IgD-negative memory B cell (primary cell): ENCODE measurements around the gene NPM1. TPM values are rescaled to one million over a fixed set of nuclear protein-coding genes. Genes with fewer than 3 reads are reported as not detected.
A peak's percentile ranks its signal among the peaks of the same experiment; 100 is the strongest.
"Not testable (repeated sequence)": the region's sequence is repeated elsewhere in the genome, so short reads cannot be mapped to it uniquely, and the experiment has no call there.

Source experiments
- H3K27ac Mint-ChIP-seq, 3 donors: one replicate each; pipeline ENCODE4 v1.8.0; 2020 to 2022; ENCODE audit warnings: mild to moderate bottlenecking in 3 of 3, mixed read lengths in 3 of 3, moderate library complexity in 1 of 3
- H3K27me3 Mint-ChIP-seq: one replicate; pipeline ENCODE4 v1.8.0; 2021; ENCODE audit warnings: mixed read lengths
- H3K36me3 Mint-ChIP-seq: one replicate; pipeline ENCODE4 v1.8.0; 2020; ENCODE audit warnings: mild to moderate bottlenecking, mixed read lengths
- H3K4me1 Mint-ChIP-seq, 3 donors: one replicate each; pipeline ENCODE4 v1.8.0; 2020 to 2022; ENCODE audit warnings: mixed read lengths in 3 of 3, mild to moderate bottlenecking in 1 of 3
- H3K4me3 Mint-ChIP-seq, 4 donors: one replicate each; pipeline ENCODE4 v1.8.0; 2020 to 2022; ENCODE audit warnings: mild to moderate bottlenecking in 4 of 4, mixed read lengths in 4 of 4, moderate library complexity in 3 of 4
- H3K9me3 Mint-ChIP-seq, 3 donors: one replicate each; pipeline ENCODE4 v1.8.0; 2020 to 2021; ENCODE audit warnings: mixed read lengths in 3 of 3, mild to moderate bottlenecking in 1 of 3
- polyA plus RNA-seq: library from polyadenylated mRNA; unstranded; fragments of 300-500 nt; fragmentation: Illumina TruSeq; gene quantifications from one replicate; pipeline ENCODE4 v1.2.3, GENCODE V29; 2021

Gene NPM1
- polyA plus RNA-seq, 1 donor from 2014 or later, result 715 TPM

DNA sequence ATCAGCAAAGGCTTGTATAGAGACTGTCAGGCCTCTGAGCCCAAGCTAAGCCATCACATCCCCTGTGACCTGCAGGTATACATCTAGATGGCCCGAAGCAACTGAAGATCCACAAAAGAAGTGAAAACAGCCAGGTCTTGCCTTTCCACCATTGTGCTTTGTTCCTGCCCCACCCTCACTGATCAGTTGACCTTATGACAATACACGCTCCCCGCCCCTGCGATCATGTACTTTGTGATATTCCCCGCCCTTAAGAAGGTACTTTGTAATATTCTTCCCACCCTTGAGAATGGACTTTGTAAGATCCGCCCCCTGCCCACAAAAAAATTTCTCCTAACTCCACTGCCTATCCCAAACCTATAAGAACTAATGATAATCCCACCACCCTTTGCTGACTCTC is 18.6 kb upstream of the NPM1 start:
- H3K4me3 Mint-ChIP-seq, result peak overlapping the region in 1 of 4 donors; percentile 69
- peaks cover 0 to 2% (median under 1%) of the 10 kb centered on the region in 3 donors for H3K4me1 Mint-ChIP-seq
- H3K27ac Mint-ChIP-seq, result no peak overlapping the region
- no peaks in the 10 kb centered on the region for H3K9me3 Mint-ChIP-seq
- H3K36me3 Mint-ChIP-seq, result peaks cover 2% of the 10 kb centered on the region
- H3K27me3 Mint-ChIP-seq, result peaks cover 19% of the 10 kb centered on the region

- Mint-ChIP-seq H3K27me3 (peaks cover 19% of the 10 kb centered on the region), H3K36me3 (peaks cover 2% of the 10 kb centered on the region), H3K4me3 (no peak overlapping the region), H3K9me3 (no peaks in the 10 kb centered on the region), H3K27ac (no peak overlapping the region), H3K4me1 (peaks cover 0 to 2% (median 0%) of the 10 kb centered on the region in 3 donors)
Observed at GRCh38 chr5:171369898-171370297, 17.8 kb upstream of the NPM1 start.

DNA sequence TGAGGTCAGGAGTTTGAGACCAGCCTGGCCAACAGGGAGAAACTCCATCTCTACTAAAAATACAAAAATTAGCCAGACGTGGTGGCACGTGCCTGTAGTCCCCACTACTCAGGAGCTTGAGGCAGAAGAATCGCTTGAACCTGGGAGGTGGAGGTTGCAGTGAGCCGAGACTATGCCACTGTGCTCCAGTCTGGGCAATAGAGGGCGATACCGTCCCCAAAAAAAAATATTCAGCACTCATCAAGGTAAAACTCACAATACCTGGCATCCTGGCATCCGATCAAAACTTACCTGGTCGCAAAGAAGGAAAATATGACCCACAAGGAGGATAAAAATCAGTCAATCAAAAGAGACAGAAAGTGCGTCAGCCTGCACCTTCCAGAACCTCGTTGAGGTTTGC is 16.8 kb upstream of the NPM1 start:
- not testable (repeated sequence) for H3K9me3 Mint-ChIP-seq, H3K4me3 Mint-ChIP-seq, H3K36me3 Mint-ChIP-seq, H3K4me1 Mint-ChIP-seq, H3K27ac Mint-ChIP-seq
- peaks cover 17% of the 10 kb centered on the region for H3K27me3 Mint-ChIP-seq

- peaks cover 2% of the 10 kb centered on the region for H3K36me3 Mint-ChIP-seq
- H3K4me3 Mint-ChIP-seq, result no peak overlapping the region
- H3K27me3 Mint-ChIP-seq, result peaks cover 17% of the 10 kb centered on the region
- H3K9me3 Mint-ChIP-seq, result no peaks in the 10 kb centered on the region
- no peak overlapping the region for H3K27ac Mint-ChIP-seq
- H3K4me1 Mint-ChIP-seq, result peaks cover 0 to 2% (median 0%) of the 10 kb centered on the region in 3 donors
Observed at GRCh38 chr5:171371326-171371725, 16.3 kb upstream of the NPM1 start.

DNA sequence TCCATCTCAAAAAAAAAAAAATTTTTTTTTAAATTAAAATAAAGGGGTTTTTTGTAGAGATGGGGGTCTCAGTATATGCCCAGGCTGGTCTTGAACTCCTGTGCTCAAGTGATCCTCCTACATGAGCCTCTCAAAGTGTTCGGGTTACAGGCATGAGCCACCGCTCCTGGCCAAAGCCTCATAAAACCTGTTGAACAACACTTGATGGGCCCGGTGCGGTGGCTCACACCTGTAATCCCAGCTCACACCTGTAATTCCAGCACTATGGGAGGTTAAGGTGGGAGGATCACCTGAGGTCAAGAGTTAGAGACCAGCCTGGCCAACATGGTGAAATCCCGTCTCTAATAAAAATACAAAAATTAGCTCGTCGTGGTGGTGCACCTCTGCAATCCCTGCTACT is 7.7 kb upstream of the NPM1 start:
- no peaks in the 10 kb centered on the region for H3K36me3 Mint-ChIP-seq
- H3K27me3 Mint-ChIP-seq, result peaks cover 6% of the 10 kb centered on the region
- peaks cover 0 to 2% (median 0%) of the 10 kb centered on the region in 3 donors for H3K9me3 Mint-ChIP-seq
- H3K27ac Mint-ChIP-seq, result peak overlapping the region in 1 of 3 donors; percentile 43
- H3K4me1 Mint-ChIP-seq, result peaks cover 0 to 2% (median 0%) of the 10 kb centered on the region in 3 donors
- no peak overlapping the region for H3K4me3 Mint-ChIP-seq

DNA sequence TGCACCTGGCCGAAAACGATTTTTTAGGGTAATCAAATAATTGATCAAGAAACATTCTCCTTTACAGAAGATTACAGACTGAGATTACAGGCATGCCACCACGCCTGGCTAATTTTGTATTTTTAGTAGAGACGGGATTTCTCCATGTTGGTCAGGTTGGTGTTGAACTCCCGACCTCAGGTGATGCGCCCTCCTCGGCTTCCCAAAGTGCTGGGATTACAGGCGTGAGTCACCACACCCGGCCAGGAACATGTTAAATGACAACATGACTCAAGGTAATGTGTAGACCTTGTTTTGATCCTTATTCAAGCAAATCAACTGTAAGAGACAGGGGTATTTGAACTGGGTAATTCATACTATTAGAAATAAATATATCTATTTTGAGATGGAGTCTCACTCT is 3.2 kb upstream of the NPM1 start:
- not testable (repeated sequence) for H3K27me3 Mint-ChIP-seq, H3K36me3 Mint-ChIP-seq, H3K9me3 Mint-ChIP-seq
- H3K27ac Mint-ChIP-seq, result peak overlapping the region in 1 of 3 donors; percentile 60
- H3K4me3 Mint-ChIP-seq, result peak overlapping the region in 1 of 4 donors; percentile 12
- peaks cover 9 to 16% (median 10%) of the 10 kb centered on the region in 3 donors for H3K4me1 Mint-ChIP-seq

DNA sequence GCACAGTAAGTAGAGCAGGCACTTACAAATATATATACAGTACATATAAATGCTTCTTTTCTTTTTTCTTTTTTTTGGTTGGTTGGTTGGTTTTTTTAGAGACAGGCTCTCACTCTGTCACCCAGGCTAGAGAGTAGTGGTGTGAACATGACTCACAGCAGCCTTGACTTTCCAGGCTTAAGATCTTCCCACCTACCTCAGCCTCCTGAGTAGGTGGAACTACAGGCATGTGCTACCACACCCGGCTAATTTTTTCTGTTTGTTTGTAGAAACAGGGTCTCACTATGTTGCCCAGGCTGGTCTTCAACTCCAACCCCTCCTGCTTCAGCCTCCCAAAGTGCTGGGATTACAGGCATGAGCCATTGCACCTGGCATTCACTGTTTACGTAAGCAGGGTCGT is 2.6 kb upstream of the NPM1 start:
- H3K9me3 Mint-ChIP-seq, H3K36me3 Mint-ChIP-seq, H3K27me3 Mint-ChIP-seq, H3K27ac Mint-ChIP-seq: not testable (repeated sequence)
- peaks cover 14 to 22% (median 16%) of the 10 kb centered on the region in 3 donors for H3K4me1 Mint-ChIP-seq
- H3K4me3 Mint-ChIP-seq, result peak overlapping the region in 1 of 4 donors; percentile 52

DNA sequence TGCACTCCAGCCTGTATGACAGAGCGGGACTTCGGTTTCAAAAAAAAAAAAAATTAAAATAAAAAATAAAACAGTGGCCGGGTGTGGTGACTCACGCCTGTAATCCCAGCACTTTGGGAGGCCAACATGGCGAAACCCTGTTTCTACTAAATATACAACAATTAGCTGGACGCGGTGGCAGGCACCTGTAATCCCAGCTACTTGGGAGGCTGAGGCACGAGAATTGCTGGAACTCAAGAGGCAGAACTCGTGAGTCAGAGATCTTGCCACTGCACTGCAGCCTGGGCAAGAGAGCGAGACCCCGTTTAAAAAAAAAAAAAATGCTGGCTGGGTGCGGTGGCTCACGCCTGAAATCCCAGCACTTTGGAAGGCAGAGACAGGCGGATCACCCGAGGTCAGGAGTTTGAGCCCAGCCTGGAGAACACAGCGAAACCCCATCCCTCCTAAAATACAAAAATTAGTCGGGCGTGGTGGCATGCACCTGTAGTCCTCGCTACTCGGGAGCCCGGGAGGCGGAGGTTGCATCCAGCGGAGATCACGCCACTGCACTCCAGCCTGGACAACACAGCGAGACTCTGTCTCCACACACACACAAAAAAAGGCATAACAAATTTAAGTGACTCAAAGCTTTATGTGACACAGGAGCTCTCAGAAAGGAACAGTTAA is 1.5 kb upstream of the NPM1 start:
- Mint-ChIP-seq H3K27me3 (peaks cover 6% of the 10 kb centered on the region), H3K4me1 (peaks cover 24 to 29% (median 25%) of the 10 kb centered on the region in 3 donors), H3K36me3 (no peaks in the 10 kb centered on the region), H3K4me3 (peak overlapping the region; percentile 52 to 88 (median 73)), H3K9me3 (peaks cover 0 to 2% (median 0%) of the 10 kb centered on the region in 3 donors), H3K27ac (peak overlapping the region in 2 of 3 donors; percentile 69 to 92)

- H3K9me3 Mint-ChIP-seq, result peaks cover 0 to 2% (median 0%) of the 10 kb centered on the region in 3 donors
- H3K36me3 Mint-ChIP-seq, result no peaks in the 10 kb centered on the region
- H3K27ac Mint-ChIP-seq, result peak overlapping the region; percentile 92 to 99 (median 99)
- peaks cover 28 to 33% (median 29%) of the 10 kb centered on the region in 3 donors for H3K4me1 Mint-ChIP-seq
- peaks cover 6% of the 10 kb centered on the region for H3K27me3 Mint-ChIP-seq
- H3K4me3 Mint-ChIP-seq, result peak overlapping the region; percentile 89 to 99 (median 98)
Observed at GRCh38 chr5:171386861-171387344, 746 bp upstream of the NPM1 start.

- Mint-ChIP-seq H3K4me3 (peak overlapping the region; percentile 89 to 99 (median 98)), H3K27ac (peak overlapping the region; percentile 92 to 99 (median 99)), H3K9me3 (no peaks in the 10 kb centered on the region), H3K36me3 (peaks cover 3% of the 10 kb centered on the region), H3K4me1 (peaks cover 35 to 40% (median 37%) of the 10 kb centered on the region in 3 donors), H3K27me3 (peaks cover 4% of the 10 kb centered on the region)
Observed at GRCh38 chr5:171387970-171388815, 544 bp downstream of the NPM1 start.

DNA sequence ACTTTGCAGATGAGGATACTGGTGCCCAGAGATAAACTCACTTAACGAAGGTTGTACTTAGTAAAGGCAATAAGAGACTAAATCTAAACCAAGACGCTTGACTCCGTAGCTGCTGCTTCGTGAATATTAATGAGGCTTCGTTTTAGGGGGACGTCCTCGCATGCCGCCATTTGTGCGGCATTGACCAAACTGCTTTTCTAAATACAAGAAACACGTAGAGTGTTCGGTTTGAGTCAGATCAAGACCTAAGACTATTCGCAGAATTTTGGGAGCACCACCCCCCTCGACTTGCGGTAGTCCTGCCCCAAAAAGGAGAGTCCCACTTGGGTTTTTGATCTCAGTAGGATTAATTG is 1.1 kb downstream of the NPM1 start:
- peaks cover 5% of the 10 kb centered on the region for H3K36me3 Mint-ChIP-seq

GRCh38 chr5:171390883-171391677 is 3.4 kb downstream of the NPM1 start:
- peaks cover 2% of the 10 kb centered on the region for H3K27me3 Mint-ChIP-seq
- peaks cover 40 to 47% (median 43%) of the 10 kb centered on the region in 3 donors for H3K4me1 Mint-ChIP-seq
- peak overlapping the region; percentile 65 to 92 (median 83) for H3K27ac Mint-ChIP-seq
- peaks cover 9% of the 10 kb centered on the region for H3K36me3 Mint-ChIP-seq
- H3K9me3 Mint-ChIP-seq, result no peaks in the 10 kb centered on the region
- peak overlapping the region; percentile 69 to 99 (median 94) for H3K4me3 Mint-ChIP-seq

More for the DNA sequence above, 1.1 kb downstream of the NPM1 start:
- H3K9me3 Mint-ChIP-seq, result no peaks in the 10 kb centered on the region
- H3K27ac Mint-ChIP-seq, result peak overlapping the region; percentile 92 to 99 (median 99)
- H3K27me3 Mint-ChIP-seq, result peaks cover 3% of the 10 kb centered on the region
- H3K4me3 Mint-ChIP-seq, result peak overlapping the region; percentile 89 to 99 (median 98)
- peaks cover 35 to 42% (median 37%) of the 10 kb centered on the region in 3 donors for H3K4me1 Mint-ChIP-seq

DNA sequence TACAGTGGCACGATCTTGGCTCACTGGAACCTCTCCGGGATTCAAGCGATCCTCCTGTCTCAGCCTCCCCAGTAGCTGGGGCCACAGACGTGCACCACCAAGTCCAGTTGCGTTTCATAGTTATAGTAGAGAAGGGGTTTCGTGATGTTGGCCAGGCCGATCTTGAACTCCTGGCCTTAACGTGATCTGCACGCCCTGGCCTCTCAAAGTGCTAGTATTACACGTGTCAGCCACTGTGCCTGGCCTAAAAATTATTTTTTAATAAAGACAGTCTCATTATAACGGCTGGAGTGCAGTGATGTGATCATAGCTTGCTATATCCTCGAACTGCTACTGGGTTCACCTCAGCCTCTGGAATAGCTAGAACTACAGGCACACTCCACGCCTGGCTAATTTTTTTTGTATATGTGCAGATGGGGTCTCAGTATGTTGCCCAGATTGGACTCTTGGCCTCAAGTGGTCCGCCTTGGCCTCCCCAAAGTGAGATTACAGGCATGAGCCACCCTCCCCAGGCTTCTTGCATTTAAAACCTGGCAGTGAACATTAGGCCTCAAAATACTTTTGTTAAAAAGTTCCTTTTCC is 4.4 kb downstream of the NPM1 start:
- Mint-ChIP-seq H3K27ac (peak overlapping the region; percentile 53 to 81 (median 73)), H3K36me3 (peaks cover 9% of the 10 kb centered on the region), H3K4me3 (peak overlapping the region in 3 of 4 donors; percentile 2 to 80 (median 39)), H3K9me3 (no peaks in the 10 kb centered on the region), H3K27me3 (peaks cover 2% of the 10 kb centered on the region), H3K4me1 (peaks cover 44 to 50% (median 44%) of the 10 kb centered on the region in 3 donors)

DNA sequence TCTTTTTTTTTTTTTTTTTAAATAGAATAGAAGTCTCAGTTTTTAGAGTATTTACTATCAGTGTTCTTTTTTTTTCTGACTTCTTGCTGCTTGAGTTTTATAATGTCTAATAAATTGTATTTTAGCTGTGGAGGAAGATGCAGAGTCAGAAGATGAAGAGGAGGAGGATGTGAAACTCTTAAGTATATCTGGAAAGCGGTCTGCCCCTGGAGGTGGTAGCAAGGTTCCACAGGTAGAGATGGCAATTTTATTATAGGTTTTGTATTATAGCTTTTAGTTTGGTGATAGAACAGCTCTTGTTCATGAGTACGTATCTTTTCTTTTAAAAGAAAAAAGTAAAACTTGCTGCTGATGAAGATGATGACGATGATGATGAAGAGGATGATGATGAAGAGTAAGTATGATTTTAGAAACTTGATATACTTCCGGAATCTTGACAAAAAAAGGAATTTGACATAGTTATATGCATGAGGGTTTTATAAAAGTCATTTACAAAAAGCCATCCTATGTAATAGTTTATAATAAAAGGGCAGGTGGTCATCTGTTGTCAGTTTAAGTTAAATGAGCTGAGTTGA is 5.0 kb downstream of the NPM1 start:
- Mint-ChIP-seq H3K27ac (peak overlapping the region in 2 of 3 donors; percentile 73 to 81), H3K27me3 (peaks cover 1% of the 10 kb centered on the region), H3K9me3 (no peaks in the 10 kb centered on the region), H3K4me3 (peak overlapping the region in 3 of 4 donors; percentile 2 to 80 (median 39)), H3K36me3 (peaks cover 11% of the 10 kb centered on the region), H3K4me1 (peaks cover 47 to 53% (median 47%) of the 10 kb centered on the region in 3 donors)
